PC-3 (cell line): ENCODE results near the gene SLC9A9. TPM values are rescaled to one million over a fixed set of nuclear protein-coding genes. Genes with fewer than 3 reads are reported as not detected.
"Not testable (repeated sequence)": the region's sequence is repeated elsewhere in the genome, so short reads cannot be mapped to it uniquely, and the experiment has no call there.

Experiments
- ATAC-seq: fragments of 200-7000 bp; cut with Tn5 transposase; 2 replicates; pipeline ENCODE4 v1.9.1; 2020; ENCODE audit warnings: mild to moderate bottlenecking, moderate library complexity
- BruUV-seq: library from RNA; stranded (reverse); fragments of 400-500 nt; replicated peaks from 2 replicates; lab custom pipeline; 2021; lab: Mats Ljungman, UMichigan
- CTCF ChIA-PET: fragments of 300-600 bp; sonication (Branson Sonifier 250); formaldehyde crosslinking; loops from one replicate; lab custom pipeline; 2022; ENCODE audit warnings: antibody characterized with exemption; lab: Charles Lee
- POLR2A ChIA-PET: fragments of 300-600 bp; sonication (Branson Sonifier 250); formaldehyde crosslinking; loops from one replicate; lab custom pipeline; 2022; ENCODE audit warnings: antibody characterized with exemption; ENCODE audit not compliant: unreplicated experiment; lab: Charles Lee
- DNase-seq: peaks from one replicate; pipeline ENCODE4 v3.0.0-alpha.2; 2015
- H2AFZ ChIP-seq: fragments of 300-600 bp; sonication (generic); 2 replicates; pipeline ENCODE4 v1.6.0; 2016; ENCODE audit warnings: antibody characterized with exemption, low read length
- H3F3A ChIP-seq: fragments of 300-600 bp; sonication (generic); one replicate; pipeline ENCODE4 v1.6.0; 2017; ENCODE audit warnings: antibody characterized with exemption, low read length, control low read depth, mild to moderate bottlenecking; ENCODE audit not compliant: unreplicated experiment
- H3K27ac ChIP-seq: fragments of 300-600 bp; sonication (generic); 2 replicates; pipeline ENCODE4 v1.5.1; 2016; ENCODE audit warnings: mild to moderate bottlenecking, low read length
- H3K27me3 ChIP-seq: fragments of 300-600 bp; sonication (generic); 2 replicates; pipeline ENCODE4 v1.6.1; 2016; ENCODE audit warnings: low read length, mixed read lengths
- H3K36me3 ChIP-seq: fragments of 300-600 bp; sonication (generic); 2 replicates; pipeline ENCODE4 v1.6.1; 2016; ENCODE audit warnings: low read depth, mixed run types, low read length, mixed read lengths
- H3K4me1 ChIP-seq: fragments of 300-600 bp; sonication (generic); 2 replicates; pipeline ENCODE4 v1.5.1; 2016; ENCODE audit warnings: low read length; ENCODE audit not compliant: insufficient read depth
- H3K4me2 ChIP-seq: fragments of 300-600 bp; sonication (generic); 2 replicates; pipeline ENCODE4 v1.6.0; 2016; ENCODE audit warnings: low read length
- H3K4me3 ChIP-seq: fragments of 300-600 bp; sonication (generic); 2 replicates; pipeline ENCODE4 v1.5.1; 2016; ENCODE audit warnings: mild to moderate bottlenecking, low read length, mixed read lengths
- H3K79me2 ChIP-seq: fragments of 300-600 bp; sonication (generic); 2 replicates; pipeline ENCODE4 v1.6.1; 2017; ENCODE audit warnings: low read length, mixed read lengths
- H3K9ac ChIP-seq: fragments of 300-600 bp; sonication (generic); 2 replicates; pipeline ENCODE4 v1.6.0; 2016; ENCODE audit warnings: mild to moderate bottlenecking, low read length
- H3K9me2 ChIP-seq: fragments of 300-600 bp; sonication (generic); replicated peaks from 2 replicates; pipeline ENCODE4 v1.6.1; 2016; ENCODE audit warnings: mixed run types, low read length, mixed read lengths
- H3K9me3 ChIP-seq: fragments of 300-600 bp; sonication (generic); 2 replicates; pipeline ENCODE4 v1.6.1; 2016; ENCODE audit warnings: low read length, mixed read lengths
- H4K20me1 ChIP-seq: fragments of 300-600 bp; sonication (generic); 2 replicates; pipeline ENCODE4 v1.6.1; 2016; ENCODE audit warnings: low read length, mixed read lengths
- EZH2 ChIP-seq: fragments of 300-600 bp; sonication (generic); IDR thresholded peaks from one replicate; pipeline ENCODE4 v1.6.1; 2017; ENCODE audit warnings: antibody characterized with exemption, mild to moderate bottlenecking, low read length; ENCODE audit not compliant: unreplicated experiment
- EZH2phosphoT487 ChIP-seq: fragments of 300-600 bp; sonication (generic); IDR thresholded peaks from 2 replicates; pipeline ENCODE4 v1.6.1; 2018; ENCODE audit warnings: mild to moderate bottlenecking, antibody characterized with exemption, low read length, borderline replicate concordance
- intact Hi-C: fragments of 100-400 bp; cut with micrococcal nuclease; formaldehyde crosslinking; loops from 2 replicates; pipeline ENCODE4 v1.9.0; 2023
- total RNA-seq: library from RNA; depleted of rRNA; stranded (reverse); fragments of >200 nt; gene quantifications from 2 replicates; pipeline ENCODE4 v1.2.3, GENCODE V29; 2014
- TF ChIP-seq, protein P1 (sequence below): fragments of 300-600 bp; sonication (generic); conservative IDR thresholded peaks from 2 replicates; pipeline ENCODE4 v1.5.1; 2017; ENCODE audit warnings: antibody characterized with exemption, low read depth, mild to moderate bottlenecking, low read length

SLC9A9 gene
- total RNA-seq, 1 experiment from 2014 or later = 0.07 TPM

- no peaks in the 10 kb centered on the region for H4K20me1 ChIP-seq
- no peaks in the 10 kb centered on the region for H3K27me3 ChIP-seq
- no peaks in the 10 kb centered on the region for H3K9me2 ChIP-seq
- H3K4me2 ChIP-seq = no peak overlapping the region
- intact Hi-C loops = no loop called here
- H3K36me3 ChIP-seq = no peaks in the 10 kb centered on the region
- H3K4me3 ChIP-seq = no peak overlapping the region
- no peaks in the 10 kb centered on the region for H3K4me1 ChIP-seq
- ATAC-seq (no peak), DNase-seq (no peak)
- H3K27ac ChIP-seq = no peak overlapping the region
- TF ChIP-seq EZH2 (no peak), EZH2phosphoT487 (no peak)
- TF ChIP-seq, protein P1, sequence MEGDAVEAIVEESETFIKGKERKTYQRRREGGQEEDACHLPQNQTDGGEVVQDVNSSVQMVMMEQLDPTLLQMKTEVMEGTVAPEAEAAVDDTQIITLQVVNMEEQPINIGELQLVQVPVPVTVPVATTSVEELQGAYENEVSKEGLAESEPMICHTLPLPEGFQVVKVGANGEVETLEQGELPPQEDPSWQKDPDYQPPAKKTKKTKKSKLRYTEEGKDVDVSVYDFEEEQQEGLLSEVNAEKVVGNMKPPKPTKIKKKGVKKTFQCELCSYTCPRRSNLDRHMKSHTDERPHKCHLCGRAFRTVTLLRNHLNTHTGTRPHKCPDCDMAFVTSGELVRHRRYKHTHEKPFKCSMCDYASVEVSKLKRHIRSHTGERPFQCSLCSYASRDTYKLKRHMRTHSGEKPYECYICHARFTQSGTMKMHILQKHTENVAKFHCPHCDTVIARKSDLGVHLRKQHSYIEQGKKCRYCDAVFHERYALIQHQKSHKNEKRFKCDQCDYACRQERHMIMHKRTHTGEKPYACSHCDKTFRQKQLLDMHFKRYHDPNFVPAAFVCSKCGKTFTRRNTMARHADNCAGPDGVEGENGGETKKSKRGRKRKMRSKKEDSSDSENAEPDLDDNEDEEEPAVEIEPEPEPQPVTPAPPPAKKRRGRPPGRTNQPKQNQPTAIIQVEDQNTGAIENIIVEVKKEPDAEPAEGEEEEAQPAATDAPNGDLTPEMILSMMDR = no peak
- H3F3A ChIP-seq = no peaks in the 10 kb centered on the region
- H3K9ac ChIP-seq = no peak overlapping the region
- no TSS peak for BruUV-seq
- H3K79me2 ChIP-seq = no peaks in the 10 kb centered on the region
- CTCF ChIA-PET = no interaction called here
- no peak overlapping the region for H2AFZ ChIP-seq
- H3K9me3 ChIP-seq = no peaks in the 10 kb centered on the region
- POLR2A ChIA-PET = no interaction called here
These were observed 410.9 kb downstream of the SLC9A9 start for GRCh38 chr3:143437405-143437804.

GRCh38 chr3:143436231-143436930 lies 411.9 kb downstream of the SLC9A9 start:
- no peak for DNase-seq
- intact Hi-C loops = no loop called here
- TF ChIP-seq EZH2phosphoT487 (no peak), EZH2 (no peak)
- TF ChIP-seq, protein P1 = no peak
- Histone ChIP-seq H3K9ac (no peak overlapping the region), H3K4me2 (no peak overlapping the region), H3K27ac (no peak overlapping the region), H3K4me1 (no peaks in the 10 kb centered on the region), H4K20me1 (no peaks in the 10 kb centered on the region), H3K9me2 (no peaks in the 10 kb centered on the region), H2AFZ (no peak overlapping the region), H3K4me3 (no peak overlapping the region), H3K79me2 (no peaks in the 10 kb centered on the region), H3K9me3 (no peaks in the 10 kb centered on the region), H3F3A (no peaks in the 10 kb centered on the region), H3K27me3 (no peaks in the 10 kb centered on the region), H3K36me3 (no peaks in the 10 kb centered on the region)
- ATAC-seq = no peak
- ChIA-PET CTCF (no interaction called here), POLR2A (no interaction called here)
- BruUV-seq = no TSS peak

- ChIA-PET CTCF (interaction anchor here (0.6 kb wide), 2 partner anchors 42 to 43 kb away, joined by 3 read pairs; no protein-coding TSS in a partner anchor), POLR2A (no interaction called here)
- Histone ChIP-seq H3K36me3 (no peaks in the 10 kb centered on the region), H3F3A (no peaks in the 10 kb centered on the region), H3K27me3 (no peaks in the 10 kb centered on the region), H3K4me3 (no peak overlapping the region), H3K9me2 (no peaks in the 10 kb centered on the region), H4K20me1 (no peaks in the 10 kb centered on the region), H2AFZ (no peak overlapping the region), H3K9ac (no peak overlapping the region), H3K4me1 (no peaks in the 10 kb centered on the region), H3K4me2 (no peak overlapping the region), H3K27ac (no peak overlapping the region), H3K9me3 (no peaks in the 10 kb centered on the region), H3K79me2 (no peaks in the 10 kb centered on the region)
- no TSS peak for BruUV-seq
- ATAC-seq (no peak), DNase-seq (peak; percentile 26)
- TF ChIP-seq, protein P1 = peak; percentile 65
- no peak for TF ChIP-seq EZH2phosphoT487
- TF ChIP-seq EZH2 = no peak
- intact Hi-C loops = no loop called here
These were observed 414.4 kb downstream of the SLC9A9 start for GRCh38 chr3:143433787-143434378.

DNA sequence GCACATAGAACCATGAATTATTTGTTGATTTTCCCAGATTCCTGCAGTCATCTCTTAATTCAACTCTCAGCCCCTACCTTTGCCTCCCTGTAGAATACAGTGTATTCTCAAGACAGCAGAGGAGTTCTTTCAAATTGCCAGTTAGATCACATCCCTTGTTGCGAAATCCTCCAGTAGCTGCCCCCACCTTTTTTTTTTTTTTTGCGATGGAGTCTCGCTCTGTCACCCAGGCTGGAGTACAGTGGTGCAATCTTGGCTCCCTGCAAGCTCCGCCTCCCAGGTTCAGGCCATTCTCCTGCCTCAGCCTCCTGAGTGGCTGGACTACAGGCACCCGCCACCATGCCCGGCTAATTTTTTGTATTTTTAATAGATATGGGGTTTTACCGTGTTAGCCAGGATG lies 417.0 kb downstream of the SLC9A9 start:
- H3K79me2 ChIP-seq, H3F3A ChIP-seq, CTCF ChIA-PET, H3K27ac ChIP-seq, H3K27me3 ChIP-seq, DNase-seq, intact Hi-C loops, BruUV-seq, POLR2A ChIA-PET, H3K4me2 ChIP-seq, H2AFZ ChIP-seq, H3K9me3 ChIP-seq, H4K20me1 ChIP-seq, H3K9me2 ChIP-seq, H3K4me1 ChIP-seq, ATAC-seq, H3K36me3 ChIP-seq, H3K9ac ChIP-seq, H3K4me3 ChIP-seq: not testable (repeated sequence)
